HG02759 (cell line): ENCODE measurements around the gene EPS8L1.
A peak's percentile ranks its signal among the peaks of the same experiment; 100 is the strongest.

ENCODE experiments used
- ATAC-seq: cut with Tn5 transposase; IDR thresholded peaks from one replicate; pipeline ENCODE4 v1.9.1; 2021; ENCODE audit warnings: mild to moderate bottlenecking, moderate library complexity; ENCODE audit not compliant: unreplicated experiment

Gene EPS8L1

DNA sequence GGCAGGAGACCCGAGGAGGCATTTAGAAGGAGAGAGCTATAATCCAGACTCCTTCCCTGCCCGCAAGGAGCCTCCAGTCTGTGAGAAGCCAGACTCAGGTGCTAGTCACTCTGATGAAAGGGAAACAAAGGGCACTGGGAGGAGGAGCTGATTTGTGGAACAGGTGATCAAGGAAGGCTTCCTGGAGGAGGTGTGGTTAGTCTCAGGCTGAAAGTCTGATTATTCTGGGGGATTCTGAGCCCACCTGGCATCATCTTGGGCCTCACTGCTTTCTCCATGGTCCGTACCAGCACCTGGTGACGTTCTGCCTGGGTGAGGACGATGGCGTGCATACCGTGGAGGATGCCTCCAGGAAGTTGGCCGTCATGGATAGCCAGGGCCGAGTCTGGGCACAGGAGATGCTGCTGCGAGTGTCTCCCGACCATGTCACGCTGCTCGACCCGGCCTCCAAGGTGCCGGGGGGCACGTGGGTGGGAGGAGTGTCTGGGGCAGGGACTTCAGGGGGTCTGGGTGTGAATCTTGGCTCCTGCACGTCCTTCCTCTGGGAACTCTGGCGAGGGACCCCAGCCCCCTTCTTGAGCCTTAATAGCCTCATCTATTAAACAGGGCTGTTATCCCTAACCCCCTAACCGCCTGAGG, 3.9 kb downstream of the EPS8L1 start:
- no peak for ATAC-seq

DNA sequence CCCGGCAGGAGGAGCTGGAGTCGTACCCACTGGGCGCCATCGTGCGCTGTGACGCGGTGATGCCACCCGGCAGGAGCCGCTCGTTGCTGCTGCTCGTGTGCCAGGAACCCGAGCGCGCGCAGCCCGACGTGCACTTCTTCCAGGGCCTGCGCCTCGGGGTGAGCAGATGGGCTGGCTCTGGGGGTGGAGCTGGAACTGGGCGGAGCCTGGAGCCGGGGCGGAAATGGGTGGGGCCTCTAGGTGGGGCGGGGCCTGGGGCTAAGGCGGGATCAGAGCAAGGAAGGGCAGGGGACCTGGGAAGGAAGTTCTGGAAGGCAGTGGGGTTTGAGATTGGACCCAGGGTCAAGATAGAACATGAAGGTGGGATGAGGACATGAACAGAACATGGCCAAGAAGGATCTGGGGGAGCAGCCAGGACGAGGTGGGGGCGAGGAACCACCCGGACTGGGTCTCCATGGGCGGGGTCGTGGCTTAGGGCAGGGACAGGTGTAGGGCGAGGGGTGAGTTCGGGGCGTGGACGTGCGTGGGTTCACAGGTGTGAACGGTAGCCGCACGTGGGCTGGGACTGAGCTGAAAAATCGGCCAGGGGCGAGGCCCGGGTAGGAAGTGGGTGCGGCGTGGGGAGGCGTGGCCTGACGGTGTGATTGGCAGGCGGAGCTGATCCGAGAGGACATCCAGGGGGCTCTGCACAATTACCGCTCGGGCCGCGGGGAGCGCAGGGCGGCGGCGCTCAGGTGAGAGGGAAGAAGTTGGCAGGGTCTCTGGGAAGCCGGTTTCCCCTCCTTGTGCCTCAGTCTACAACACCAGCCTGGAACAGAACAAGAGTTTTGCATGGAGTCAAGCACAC, 4.7 kb downstream of the EPS8L1 start:
- peak; percentile 47 for ATAC-seq

DNA sequence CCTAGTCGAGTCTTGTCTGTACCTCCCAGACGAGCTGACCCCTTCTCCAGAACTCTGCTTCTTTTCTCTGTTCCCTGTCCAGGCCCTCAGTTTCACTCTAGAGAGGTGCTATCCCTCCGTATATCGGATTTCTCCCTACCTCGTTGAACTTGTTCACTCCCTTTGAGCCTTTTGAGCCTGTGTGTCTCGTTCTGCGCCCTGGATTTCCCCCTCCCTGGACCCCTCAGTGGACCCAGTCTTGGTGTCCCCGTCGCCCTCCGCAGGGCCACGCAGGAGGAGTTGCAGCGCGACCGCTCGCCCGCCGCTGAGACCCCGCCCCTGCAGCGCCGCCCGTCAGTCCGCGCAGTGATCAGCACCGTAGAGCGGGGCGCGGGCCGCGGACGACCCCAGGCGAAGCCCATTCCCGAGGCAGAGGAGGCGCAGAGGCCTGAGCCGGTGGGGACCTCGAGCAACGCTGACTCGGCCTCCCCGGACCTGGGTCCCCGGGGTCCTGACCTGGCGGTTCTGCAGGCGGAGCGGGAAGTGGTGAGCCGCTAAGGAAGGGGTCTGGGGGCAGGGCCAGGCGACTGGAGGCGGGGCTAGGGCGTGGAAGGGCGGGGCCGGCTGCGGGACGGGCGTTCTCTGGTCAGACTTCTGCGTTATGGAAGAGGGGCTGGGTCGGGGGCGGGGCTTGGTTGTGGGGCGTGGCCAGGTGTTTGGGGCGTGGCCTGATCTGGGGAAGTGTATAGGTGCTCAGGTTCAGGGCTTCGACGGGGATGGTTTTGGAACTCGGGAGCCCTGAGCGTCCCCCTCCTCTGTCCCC, 5.5 kb downstream of the EPS8L1 start:
- peak; percentile 74 for ATAC-seq

DNA sequence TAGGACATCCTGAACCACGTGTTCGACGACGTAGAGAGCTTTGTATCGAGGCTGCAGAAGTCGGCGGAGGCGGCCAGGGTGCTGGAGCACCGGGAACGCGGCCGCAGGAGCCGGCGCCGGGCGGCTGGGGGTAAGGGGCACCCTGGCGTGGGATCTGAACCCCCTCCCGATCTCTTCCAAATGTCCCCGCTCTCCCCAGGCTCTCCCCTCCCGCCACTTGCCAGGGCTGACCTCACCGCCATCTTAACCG, 6.0 kb downstream of the EPS8L1 start:
- ATAC-seq, result no peak

DNA sequence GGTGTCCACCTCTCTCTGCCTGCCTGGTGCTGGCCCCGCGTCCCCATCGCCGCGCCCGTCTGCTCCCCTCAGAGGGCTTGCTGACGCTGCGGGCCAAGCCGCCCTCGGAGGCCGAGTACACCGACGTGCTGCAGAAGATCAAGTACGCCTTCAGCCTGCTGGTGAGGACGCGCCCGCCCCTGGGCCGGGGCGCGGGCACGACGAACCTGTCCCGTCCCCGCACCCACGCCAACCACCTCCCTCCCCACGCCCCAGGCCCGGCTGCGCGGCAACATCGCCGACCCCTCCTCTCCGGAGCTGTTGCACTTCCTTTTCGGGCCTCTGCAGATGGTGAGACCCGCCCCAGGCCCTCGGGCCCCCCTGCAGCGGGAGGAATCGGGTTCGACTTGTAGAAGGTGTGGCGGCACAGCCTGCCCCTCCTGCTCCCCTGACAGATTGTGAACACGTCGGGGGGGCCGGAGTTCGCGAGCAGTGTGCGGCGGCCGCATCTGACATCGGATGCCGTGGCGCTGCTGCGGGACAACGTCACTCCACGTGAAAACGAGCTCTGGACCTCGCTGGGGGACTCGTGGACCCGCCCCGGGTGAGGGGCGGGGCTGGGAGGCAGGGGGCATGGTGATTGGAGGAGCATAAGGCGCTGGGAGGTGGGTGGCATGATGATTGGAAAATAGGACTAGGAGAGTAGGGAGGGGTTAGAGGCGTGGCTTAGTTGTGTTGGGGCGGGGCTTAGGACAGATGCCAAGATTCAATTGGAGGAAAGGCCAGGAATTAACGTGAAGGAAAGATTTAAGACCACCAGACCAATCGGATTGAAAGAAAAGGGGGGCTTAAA, 6.6 kb downstream of the EPS8L1 start:
- no peak for ATAC-seq

DNA sequence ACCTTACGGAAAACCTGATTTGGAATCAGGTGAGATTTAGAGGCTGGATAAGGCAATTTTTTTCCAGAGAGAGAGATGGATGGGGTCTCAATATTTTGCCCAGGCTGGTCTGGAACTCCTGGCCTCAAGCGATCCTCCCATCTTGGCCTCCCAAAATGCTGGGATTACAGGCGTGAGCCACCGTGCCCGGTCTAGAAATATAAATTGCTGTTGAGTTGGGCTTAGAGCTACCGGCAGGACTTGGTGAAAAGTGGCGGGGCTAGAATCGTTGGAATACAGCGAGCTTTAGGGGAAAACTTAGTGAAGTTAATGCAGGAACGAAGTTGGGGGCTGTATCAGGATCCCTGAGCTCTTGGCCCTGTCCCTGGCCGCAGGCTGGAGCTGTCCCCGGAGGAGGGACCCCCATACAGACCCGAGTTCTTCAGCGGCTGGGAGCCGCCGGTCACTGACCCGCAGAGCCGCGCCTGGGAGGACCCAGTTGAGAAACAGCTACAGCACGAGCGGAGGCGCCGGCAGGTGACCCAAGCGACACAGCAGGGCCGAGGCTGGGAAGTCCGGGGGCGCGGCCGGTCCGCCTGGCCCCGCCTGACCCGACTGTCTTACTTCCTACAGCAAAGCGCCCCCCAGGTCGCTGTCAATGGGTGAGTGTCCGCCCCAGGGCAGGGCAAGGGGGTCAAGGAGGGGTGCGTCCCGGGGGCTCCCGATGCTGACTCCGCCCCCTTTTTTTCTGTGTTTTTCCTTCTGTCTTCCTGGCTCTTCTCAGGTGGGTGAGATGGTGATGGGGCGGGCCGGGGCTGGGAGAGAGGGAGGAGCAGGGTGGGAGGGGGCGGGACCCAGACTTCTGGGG, 7.6 kb downstream of the EPS8L1 start:
- no peak for ATAC-seq

DNA sequence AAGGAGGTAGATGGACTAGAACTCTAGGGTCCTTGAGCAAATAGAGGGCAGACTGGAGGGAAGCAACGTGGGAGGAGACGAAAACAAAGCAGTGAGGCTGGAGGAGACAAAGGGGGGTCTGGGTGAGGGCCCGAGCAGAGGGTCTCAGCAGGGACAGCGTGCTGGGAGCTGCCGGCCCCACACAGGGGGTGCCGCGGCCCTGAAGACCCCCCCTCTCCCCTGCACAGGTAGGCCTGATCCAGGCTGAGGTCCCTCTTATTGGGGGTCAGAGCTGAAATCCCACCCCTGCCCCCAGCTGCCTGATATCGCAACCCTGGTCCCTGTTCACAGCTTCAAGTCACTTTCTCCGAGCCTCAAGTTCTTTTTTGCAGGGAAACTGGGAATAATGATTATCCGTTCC, 8.7 kb downstream of the EPS8L1 start:
- ATAC-seq, result no peak

DNA sequence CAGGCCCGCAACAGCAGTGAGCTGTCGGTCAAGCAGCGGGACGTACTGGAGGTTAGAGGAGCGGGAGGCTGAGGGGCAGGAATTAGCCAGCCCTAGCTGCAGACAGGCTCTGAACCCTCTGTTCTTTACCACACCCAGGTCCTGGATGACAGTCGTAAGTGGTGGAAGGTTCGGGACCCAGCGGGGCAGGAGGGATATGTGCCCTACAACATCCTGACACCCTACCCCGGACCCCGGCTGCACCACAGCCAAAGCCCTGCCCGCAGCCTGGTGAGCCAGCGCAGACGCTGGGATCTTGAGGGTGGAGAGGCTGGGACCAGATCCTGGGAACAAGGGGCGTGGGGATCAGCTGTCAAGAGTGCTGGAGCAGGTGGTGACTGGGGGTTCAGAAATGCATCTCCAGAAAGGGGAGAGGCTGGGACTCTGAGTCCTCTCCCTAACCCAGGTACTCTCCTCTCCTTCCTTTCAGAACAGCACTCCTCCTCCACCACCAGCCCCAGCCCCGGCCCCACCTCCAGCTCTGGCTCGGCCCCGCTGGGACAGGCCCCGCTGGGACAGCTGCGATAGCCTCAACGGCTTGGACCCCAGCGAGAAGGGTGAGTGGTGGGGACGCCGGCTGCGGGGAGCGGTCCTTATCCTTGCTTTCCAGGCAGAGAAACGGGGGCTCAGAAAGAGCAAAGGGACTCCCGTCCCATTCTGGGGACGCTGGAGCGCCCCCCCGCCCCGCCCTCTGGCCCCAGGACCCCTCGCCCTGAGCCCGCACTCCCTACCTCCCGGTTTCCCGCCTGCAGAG, 10.4 kb downstream of the EPS8L1 start:
- ATAC-seq, result no peak

DNA sequence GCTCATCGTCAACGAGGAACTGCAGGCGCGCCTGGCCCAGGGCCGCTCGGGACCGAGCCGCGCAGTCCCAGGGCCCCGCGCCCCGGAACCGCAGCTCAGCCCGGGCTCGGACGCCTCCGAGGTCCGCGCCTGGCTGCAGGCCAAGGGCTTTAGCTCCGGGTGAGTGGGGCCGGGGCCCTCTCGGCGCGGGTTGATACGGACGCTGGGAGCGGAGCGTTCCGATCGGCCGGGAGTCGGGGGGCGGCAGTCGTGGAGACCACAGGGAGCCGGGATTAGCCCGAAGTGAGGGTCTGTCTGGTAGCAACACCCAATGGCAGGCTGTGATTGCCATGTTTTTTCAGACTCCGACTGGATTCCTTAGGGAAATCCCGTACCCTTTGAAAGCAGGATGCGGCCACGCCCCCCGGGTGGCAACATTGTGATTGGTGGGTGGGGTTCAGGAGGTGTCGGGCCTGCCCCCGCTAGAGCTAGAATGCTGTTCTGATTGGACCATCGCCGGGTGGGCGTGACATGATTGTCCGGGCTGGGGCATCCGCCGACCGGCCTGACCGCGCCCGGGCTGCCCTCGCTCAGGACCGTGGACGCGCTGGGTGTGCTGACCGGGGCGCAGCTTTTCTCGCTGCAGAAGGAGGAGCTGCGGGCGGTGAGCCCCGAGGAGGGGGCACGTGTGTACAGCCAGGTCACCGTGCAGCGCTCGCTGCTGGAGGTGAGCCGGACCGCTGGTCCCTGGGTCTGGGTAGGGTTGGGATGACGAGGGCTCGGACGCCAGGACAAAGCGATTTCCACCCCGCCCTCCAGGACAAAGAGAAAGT, 11.3 kb downstream of the EPS8L1 start:
- ATAC-seq, result no peak

DNA sequence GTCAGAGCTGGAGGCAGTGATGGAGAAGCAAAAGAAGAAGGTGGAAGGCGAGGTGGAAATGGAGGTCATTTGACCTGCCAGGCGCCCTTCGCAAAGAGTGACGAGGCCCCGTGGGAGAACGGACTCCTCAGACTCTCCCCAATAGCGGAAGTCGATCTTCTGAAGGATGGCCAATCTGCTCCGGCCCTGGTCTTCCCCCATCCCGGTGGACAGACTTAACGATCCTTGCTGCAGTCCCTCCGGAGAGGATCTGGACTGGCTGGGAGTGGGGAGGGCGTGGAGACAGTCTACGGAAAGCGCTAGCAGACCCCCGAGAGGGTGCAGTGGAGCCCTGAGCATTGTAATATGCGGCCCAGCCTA, 11.9 kb downstream of the EPS8L1 start:
- ATAC-seq, result no peak

DNA sequence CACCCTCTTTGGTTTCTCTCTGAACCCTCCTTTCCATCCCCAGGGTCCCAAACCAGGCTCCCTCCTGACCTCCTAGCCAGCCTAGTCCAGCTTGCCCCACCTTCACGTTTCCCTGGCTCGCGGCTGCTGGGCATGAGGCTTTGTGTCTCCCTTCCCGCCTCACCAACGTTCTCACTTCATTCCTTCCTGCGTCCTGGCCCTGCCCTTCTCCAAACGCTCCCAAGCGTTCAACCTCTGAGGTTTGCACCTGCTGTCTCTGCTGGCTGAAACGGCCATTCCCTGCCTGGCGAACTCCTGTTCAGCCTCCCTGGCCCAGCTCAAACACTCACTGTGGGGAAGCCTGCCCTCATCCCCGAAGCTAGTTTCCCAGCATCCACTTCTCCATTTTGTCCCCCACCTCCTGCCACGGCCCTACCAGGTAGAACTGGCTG, 12.4 kb downstream of the EPS8L1 start:
- no peak for ATAC-seq

DNA sequence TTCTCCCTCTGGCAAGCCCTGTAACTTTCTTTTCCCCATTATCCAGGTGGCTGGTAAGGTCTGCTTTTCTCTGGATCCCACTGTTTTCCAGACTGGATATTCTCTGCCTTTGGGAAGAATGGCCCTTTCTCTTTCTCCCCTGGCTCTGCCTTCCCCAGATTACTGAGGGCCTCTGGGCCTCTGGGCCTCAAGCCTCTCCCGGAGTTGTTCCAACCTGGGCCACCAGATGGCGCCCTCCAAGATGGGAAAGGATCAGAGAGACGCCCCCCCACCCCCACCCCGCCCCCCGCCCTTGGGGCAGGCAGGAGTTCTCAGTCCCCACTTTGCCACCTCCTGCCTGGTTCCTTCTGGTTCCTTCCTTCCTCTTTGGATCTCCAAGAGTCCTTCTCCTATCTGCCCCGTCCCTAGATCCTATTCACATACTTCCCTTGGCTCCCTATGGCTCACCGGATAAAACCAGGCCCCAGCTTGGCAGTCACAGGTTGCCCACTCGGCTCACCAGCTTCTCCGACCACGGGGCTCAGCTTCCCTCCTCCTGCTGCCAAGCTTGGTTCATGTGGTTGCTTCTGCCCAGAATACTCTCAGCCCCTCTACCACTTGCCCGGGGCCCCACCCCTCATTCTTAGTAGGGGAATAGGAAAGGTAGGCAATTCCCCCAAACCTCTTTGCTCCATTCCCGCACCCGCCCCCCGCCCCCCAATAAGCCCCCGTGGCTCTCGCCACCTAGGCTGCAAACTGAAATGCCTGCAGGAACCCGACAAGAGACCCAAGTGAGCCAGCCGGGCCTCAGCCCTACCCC, 13.1 kb downstream of the EPS8L1 start:
- no peak for ATAC-seq

DNA sequence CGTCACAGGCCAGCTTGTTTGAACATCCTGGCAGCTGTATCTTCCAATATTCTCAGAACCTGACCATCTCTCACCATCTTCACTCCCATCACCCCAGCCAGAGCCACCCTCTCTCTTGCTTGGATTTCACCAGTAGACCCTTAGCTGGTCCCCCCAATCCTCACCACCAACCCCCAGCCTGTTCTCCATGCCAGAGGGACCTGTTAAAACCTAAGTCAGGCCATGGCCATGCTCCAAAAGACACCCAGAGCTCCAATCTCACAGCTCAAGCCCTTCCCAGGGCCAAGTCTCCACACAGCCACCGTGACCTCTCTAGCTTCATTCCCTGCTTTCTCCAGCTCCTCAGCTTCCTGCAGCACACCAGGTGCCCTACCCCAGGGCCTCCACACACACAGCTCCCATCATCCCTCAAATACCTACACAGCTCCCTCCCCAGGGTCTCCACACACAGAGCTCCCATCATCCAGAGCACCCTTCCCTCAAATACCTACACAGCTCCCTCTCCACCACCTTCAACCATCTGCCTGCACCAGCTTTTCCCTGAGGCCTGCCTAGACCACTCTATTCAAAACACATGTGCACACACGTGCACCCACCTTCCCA, 13.8 kb downstream of the EPS8L1 start:
- no peak for ATAC-seq

DNA sequence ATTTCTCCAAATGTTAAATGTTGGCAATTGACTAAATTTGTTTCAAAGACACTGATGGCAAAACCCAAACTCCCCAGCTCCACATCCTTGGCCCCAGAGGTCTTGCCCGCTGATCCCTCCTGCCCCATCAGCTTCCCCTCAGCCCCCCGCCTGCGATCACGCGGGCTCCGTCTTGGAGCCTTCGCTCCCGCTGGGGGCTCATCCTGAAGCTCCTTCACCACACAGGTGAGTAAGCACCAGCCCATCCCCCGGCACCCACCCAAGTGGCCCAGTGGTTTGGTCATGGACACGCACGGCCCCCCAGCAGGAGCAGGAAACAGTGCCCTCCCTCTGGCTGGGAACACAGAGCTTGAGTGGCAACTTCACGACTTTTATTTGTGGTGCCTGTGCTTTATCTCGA, 14.9 kb downstream of the EPS8L1 start:
- no peak for ATAC-seq

DNA sequence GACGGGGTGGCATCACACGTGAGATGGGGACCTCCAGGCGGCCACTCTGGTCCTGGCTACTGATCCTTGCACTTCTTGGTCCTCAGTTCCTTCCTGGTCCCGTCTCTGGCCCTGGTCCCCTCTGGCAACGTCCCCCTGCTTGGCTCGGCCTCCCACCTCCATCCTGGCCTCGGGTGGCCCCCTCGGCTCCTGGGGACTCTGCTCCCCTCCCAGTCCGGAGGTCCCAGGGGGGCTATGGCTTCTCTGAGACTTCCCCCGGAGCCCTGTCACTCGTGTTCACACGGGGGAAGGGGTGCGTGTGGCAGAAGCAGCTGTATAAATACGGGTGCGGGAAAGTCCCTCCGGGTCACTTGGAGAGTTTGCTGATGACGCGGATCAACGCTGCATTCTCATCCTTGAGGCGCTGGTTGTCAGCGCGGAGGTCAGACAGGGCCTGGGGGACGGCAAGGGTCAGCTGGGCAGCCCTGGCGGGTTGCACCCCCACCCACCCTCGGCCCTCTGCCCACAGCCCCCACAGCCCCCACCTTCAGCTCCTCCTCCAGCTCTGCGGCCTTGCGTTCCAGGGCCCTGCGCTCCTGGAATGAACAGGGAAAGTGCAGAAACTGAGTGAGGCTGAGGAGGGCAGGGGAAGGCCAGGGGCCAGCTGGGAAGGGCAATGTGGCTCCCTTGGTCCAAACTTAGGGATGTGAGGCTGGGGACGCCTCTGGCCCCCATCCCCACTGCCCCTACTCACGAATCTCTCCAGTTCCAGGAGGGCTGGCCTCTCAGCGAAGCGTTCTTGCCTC, 15.6 kb downstream of the EPS8L1 start:
- no peak for ATAC-seq

DNA sequence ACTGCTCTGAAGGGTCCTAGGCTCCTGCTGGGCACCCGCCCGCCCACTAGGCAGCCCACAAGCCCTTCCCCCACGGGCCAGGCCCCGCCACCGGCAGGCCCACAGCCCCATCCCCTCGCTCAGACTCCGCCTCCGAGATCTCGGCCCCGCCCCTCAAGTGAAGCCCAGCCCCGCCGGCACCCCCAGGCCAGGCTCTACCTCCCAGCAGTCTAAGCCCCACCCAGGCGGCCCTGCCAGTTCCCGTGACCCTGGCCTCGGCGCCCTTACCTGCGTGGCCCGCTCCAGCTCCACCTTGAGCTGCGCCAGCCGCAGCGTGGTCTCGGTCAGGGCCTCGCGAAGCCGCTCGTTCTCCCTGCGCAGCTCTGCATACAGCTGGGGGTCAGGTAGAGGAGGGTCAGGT, 16.3 kb downstream of the EPS8L1 start:
- ATAC-seq, result no peak
